Astrocyte (in vitro differentiated cells and primary cell): ENCODE measurements around the gene PPP1R9A. TPM values are rescaled to one million over a fixed set of nuclear protein-coding genes. Genes with fewer than 3 reads are reported as not detected.
A peak's percentile ranks its signal among the peaks of the same experiment; 100 is the strongest.

ENCODE experiments used
- DNase-seq: peaks from one replicate; pipeline ENCODE4 v3.0.0-alpha.2; 2010; ENCODE audit warnings: low read depth
- FAIRE-seq: peaks from 2 replicates; lab custom pipeline; 2011; peaks lifted over from hg19 to GRCh38; lab: Jason Lieb, UNC
- H2AFZ ChIP-seq: 2 replicates; pipeline ENCODE4 v1.6.0; 2012; ENCODE audit warnings: low read depth, low read length, inconsistent platforms
- H3K27ac ChIP-seq: 2 replicates; pipeline ENCODE4 v1.5.1; 2011; ENCODE audit warnings: low read depth, low read length, inconsistent platforms
- H3K27me3 ChIP-seq: 2 replicates; pipeline ENCODE4 v1.6.0; 2011; ENCODE audit warnings: low read length, inconsistent platforms; ENCODE audit not compliant: insufficient read depth
- H3K36me3 ChIP-seq: 2 replicates; pipeline ENCODE4 v1.5.1; 2011; ENCODE audit warnings: low read length, inconsistent platforms; ENCODE audit not compliant: insufficient read depth
- H3K4me1 ChIP-seq: 2 replicates; pipeline ENCODE4 v1.5.1; 2011; ENCODE audit warnings: low read length, inconsistent platforms; ENCODE audit not compliant: insufficient read depth
- H3K4me2 ChIP-seq: 2 replicates; pipeline ENCODE4 v1.6.0; 2012; ENCODE audit warnings: low read length, inconsistent platforms
- H3K4me3 ChIP-seq: 2 replicates; pipeline ENCODE4 v1.5.1; 2011; ENCODE audit warnings: low read depth, mild to moderate bottlenecking, low read length, inconsistent platforms; ENCODE audit not compliant: insufficient read depth
- H3K79me2 ChIP-seq: 2 replicates; pipeline ENCODE4 v1.6.0; 2012; ENCODE audit warnings: mild to moderate bottlenecking, low read length, inconsistent platforms; ENCODE audit not compliant: insufficient read depth
- H3K9ac ChIP-seq: 2 replicates; pipeline ENCODE4 v1.6.0; 2012; ENCODE audit warnings: mild to moderate bottlenecking, low read length, inconsistent platforms
- H3K9me3 ChIP-seq: 2 replicates; pipeline ENCODE4 v1.5.1; 2012; ENCODE audit warnings: low read depth, mild to moderate bottlenecking, low read length, inconsistent platforms; ENCODE audit not compliant: insufficient read depth
- H4K20me1 ChIP-seq: 2 replicates; pipeline ENCODE4 v1.6.0; 2012; ENCODE audit warnings: low read length, inconsistent platforms; ENCODE audit not compliant: insufficient read depth
- H3K27ac Mint-ChIP-seq: one replicate; pipeline ENCODE4 v1.8.0; 2021; ENCODE audit warnings: mild to moderate bottlenecking, mixed read lengths; ENCODE audit not compliant: unreplicated experiment
- H3K27me3 Mint-ChIP-seq: one replicate; pipeline ENCODE4 v1.8.0; 2021; ENCODE audit warnings: low read depth, mixed read lengths; ENCODE audit not compliant: unreplicated experiment
- H3K36me3 Mint-ChIP-seq: one replicate; pipeline ENCODE4 v1.8.0; 2021; ENCODE audit warnings: low read depth, mixed read lengths; ENCODE audit not compliant: unreplicated experiment
- H3K4me1 Mint-ChIP-seq: one replicate; pipeline ENCODE4 v1.8.0; 2021; ENCODE audit warnings: low read depth, mixed read lengths; ENCODE audit not compliant: unreplicated experiment
- H3K4me3 Mint-ChIP-seq: one replicate; pipeline ENCODE4 v1.8.0; 2021; ENCODE audit warnings: mild to moderate bottlenecking, moderate library complexity, mixed read lengths; ENCODE audit not compliant: unreplicated experiment
- H3K9me3 Mint-ChIP-seq: one replicate; pipeline ENCODE4 v1.8.0; 2021; ENCODE audit warnings: mild to moderate bottlenecking, mixed read lengths; ENCODE audit not compliant: unreplicated experiment
- CTCF ChIP-seq: IDR thresholded peaks from 2 replicates; pipeline ENCODE4 v1.5.1; 2011; ENCODE audit warnings: low read depth, mild to moderate bottlenecking, inconsistent platforms, low read length, moderate library complexity; ENCODE audit not compliant: insufficient read depth
- EZH2 ChIP-seq: IDR thresholded peaks from 2 replicates; pipeline ENCODE4 v1.6.1; 2012; ENCODE audit warnings: mild to moderate bottlenecking, low read length, inconsistent platforms; ENCODE audit not compliant: insufficient read depth
- total RNA-seq: library from RNA; stranded (reverse); gene quantifications from 2 replicates; pipeline ENCODE4 v1.2.1, GENCODE V29; 2021

Gene PPP1R9A
- total RNA-seq, 1 donor from 2014 or later = 7.5 TPM

- H3K27ac Mint-ChIP-seq = no peak overlapping the region
- FAIRE-seq (no peak), DNase-seq (no peak)
- Histone ChIP-seq H3K4me3 (no peak overlapping the region), H4K20me1 (no peaks in the 10 kb centered on the region), H3K27me3 (no peaks in the 10 kb centered on the region), H3K36me3 (no peaks in the 10 kb centered on the region), H3K79me2 (no peaks in the 10 kb centered on the region), H3K4me1 (no peaks in the 10 kb centered on the region), H2AFZ (no peak overlapping the region), H3K9me3 (no peaks in the 10 kb centered on the region), H3K9ac (no peak overlapping the region), H3K4me2 (no peak overlapping the region), H3K27ac (no peak overlapping the region)
- peaks cover 3% of the 10 kb centered on the region for H3K4me1 Mint-ChIP-seq
- H3K9me3 Mint-ChIP-seq = no peaks in the 10 kb centered on the region
- no peak overlapping the region for H3K4me3 Mint-ChIP-seq
- no peaks in the 10 kb centered on the region for H3K36me3 Mint-ChIP-seq
- H3K27me3 Mint-ChIP-seq = no peaks in the 10 kb centered on the region
- TF ChIP-seq CTCF (no peak), EZH2 (no peak)
Measured at GRCh38 chr7:95045236-95045923, 138.0 kb downstream of the PPP1R9A start.

GRCh38 chr7:95046494-95047240, 139.3 kb downstream of the PPP1R9A start:
- Mint-ChIP-seq H3K27me3 (no peaks in the 10 kb centered on the region), H3K4me3 (no peak overlapping the region), H3K9me3 (no peaks in the 10 kb centered on the region), H3K36me3 (no peaks in the 10 kb centered on the region), H3K4me1 (peaks cover 3% of the 10 kb centered on the region), H3K27ac (no peak overlapping the region)
- peak; percentile 47 for DNase-seq
- Histone ChIP-seq H3K4me3 (no peak overlapping the region), H3K36me3 (no peaks in the 10 kb centered on the region), H3K9me3 (no peaks in the 10 kb centered on the region), H3K4me2 (peak overlapping the region; percentile 5), H4K20me1 (no peaks in the 10 kb centered on the region), H3K9ac (no peak overlapping the region), H2AFZ (peak overlapping the region; percentile 1), H3K27ac (no peak overlapping the region), H3K4me1 (no peaks in the 10 kb centered on the region), H3K79me2 (no peaks in the 10 kb centered on the region), H3K27me3 (no peaks in the 10 kb centered on the region)
- no peak for TF ChIP-seq CTCF
- no peak for FAIRE-seq

- no peak for TF ChIP-seq CTCF
- no peak for TF ChIP-seq EZH2
Measured at GRCh38 chr7:95047291-95047690, 139.9 kb downstream of the PPP1R9A start.

More at GRCh38 chr7:95047291-95047690, 139.9 kb downstream of the PPP1R9A start:
- Mint-ChIP-seq H3K27ac (no peak overlapping the region), H3K4me3 (no peak overlapping the region), H3K27me3 (no peaks in the 10 kb centered on the region), H3K9me3 (no peaks in the 10 kb centered on the region), H3K36me3 (no peaks in the 10 kb centered on the region), H3K4me1 (peaks cover 3% of the 10 kb centered on the region)
- no peaks in the 10 kb centered on the region for H3K4me1 ChIP-seq
- no peak overlapping the region for H3K4me2 ChIP-seq
- H3K27me3 ChIP-seq = no peaks in the 10 kb centered on the region
- no peaks in the 10 kb centered on the region for H3K79me2 ChIP-seq
- no peaks in the 10 kb centered on the region for H3K9me3 ChIP-seq
- no peak overlapping the region for H2AFZ ChIP-seq
- H4K20me1 ChIP-seq = no peaks in the 10 kb centered on the region
- H3K27ac ChIP-seq = no peak overlapping the region
- FAIRE-seq (no peak), DNase-seq (no peak)
- no peak overlapping the region for H3K9ac ChIP-seq
- H3K36me3 ChIP-seq = no peaks in the 10 kb centered on the region
- H3K4me3 ChIP-seq = no peak overlapping the region
